Calu3 (cell line): ENCODE measurements around the gene EFS. TPM values are rescaled to one million over a fixed set of nuclear protein-coding genes. Genes with fewer than 3 reads are reported as not detected.

Source experiments
- BruUV-seq: library from RNA; stranded (reverse); fragments of 400-500 nt; replicated peaks from 2 replicates; lab custom pipeline; 2021; lab: Mats Ljungman, UMichigan
- CTCF ChIA-PET: fragments of 300-600 bp; sonication (Branson Sonifier 250); formaldehyde crosslinking; loops from one replicate; lab custom pipeline; 2022; ENCODE audit warnings: antibody characterized with exemption; lab: Charles Lee
- DNase-seq: peaks from one replicate; pipeline ENCODE4 v3.0.0; 2022
- H3K27ac Mint-ChIP-seq: one replicate; pipeline ENCODE4 v1.8.0; 2022; ENCODE audit warnings: mixed read lengths; ENCODE audit not compliant: unreplicated experiment
- H3K27me3 Mint-ChIP-seq: one replicate; pipeline ENCODE4 v1.8.0; 2022; ENCODE audit warnings: mixed read lengths; ENCODE audit not compliant: unreplicated experiment
- H3K36me3 Mint-ChIP-seq: one replicate; pipeline ENCODE4 v1.8.0; 2022; ENCODE audit warnings: mild to moderate bottlenecking, moderate library complexity, mixed read lengths; ENCODE audit not compliant: insufficient read depth, unreplicated experiment
- H3K4me1 Mint-ChIP-seq: one replicate; pipeline ENCODE4 v1.8.0; 2022; ENCODE audit warnings: mild to moderate bottlenecking, low read depth, mixed read lengths; ENCODE audit not compliant: unreplicated experiment
- H3K4me3 Mint-ChIP-seq: one replicate; pipeline ENCODE4 v1.8.0; 2022; ENCODE audit warnings: mild to moderate bottlenecking, low read depth, moderate library complexity, mixed read lengths; ENCODE audit not compliant: unreplicated experiment
- H3K9me3 Mint-ChIP-seq: one replicate; pipeline ENCODE4 v1.8.0; 2022; ENCODE audit warnings: low read depth, mixed read lengths; ENCODE audit not compliant: unreplicated experiment
- intact Hi-C: fragments of 100-400 bp; cut with micrococcal nuclease; formaldehyde crosslinking; loops from one replicate; pipeline ENCODE4 v1.10.0; 2022; ENCODE audit not compliant: unreplicated experiment
- total RNA-seq: library from RNA; stranded (reverse); gene quantifications from 2 replicates; pipeline ENCODE4 v1.2.3, GENCODE V29; 2022
- TF ChIP-seq, protein P1 (sequence below): fragments of 200-600 bp; IDR thresholded peaks from one replicate; pipeline ENCODE4 v1.8.0; 2022; ENCODE audit warnings: antibody characterized with exemption; ENCODE audit not compliant: unreplicated experiment

EFS gene
- total RNA-seq, 1 experiment from 2014 or later = not detected

DNA sequence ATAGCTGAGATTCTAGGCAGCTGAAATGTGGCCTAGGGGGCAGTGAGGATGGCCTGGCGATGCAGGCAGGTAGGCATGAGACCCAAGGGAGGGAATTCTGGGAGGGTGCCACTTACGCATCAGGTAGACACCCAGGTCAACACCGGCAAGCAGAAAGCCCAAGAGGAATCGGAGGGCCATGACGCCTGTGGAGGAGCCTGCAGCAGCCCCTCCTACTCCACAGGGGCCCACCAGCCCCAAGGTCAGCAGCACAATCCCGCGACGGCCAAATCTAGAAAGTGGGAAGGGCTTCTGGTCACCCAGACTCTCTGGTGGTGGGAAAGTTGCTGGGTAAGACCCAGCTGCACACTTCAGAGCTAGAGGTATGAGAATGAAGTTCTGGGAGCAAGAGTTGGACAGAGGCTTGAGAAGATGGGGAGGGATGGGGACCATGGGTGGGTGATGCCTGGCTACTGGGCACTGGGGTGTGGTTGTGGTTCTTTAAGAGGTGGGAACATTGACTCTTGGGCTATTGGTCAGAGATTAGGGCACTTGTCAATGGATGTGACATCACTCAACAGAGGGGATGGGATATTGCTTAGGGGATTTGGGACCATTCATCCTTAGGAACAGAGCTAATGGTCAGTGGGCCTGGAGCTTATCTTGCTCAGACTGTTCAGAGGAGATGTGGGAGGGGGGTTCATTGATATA, 15.7 kb downstream of the EFS start:
- H3K4me1 Mint-ChIP-seq = no peaks in the 10 kb centered on the region
- H3K27me3 Mint-ChIP-seq = peaks cover 95% of the 10 kb centered on the region
- CTCF ChIA-PET = no interaction called here
- TF ChIP-seq, protein P1, sequence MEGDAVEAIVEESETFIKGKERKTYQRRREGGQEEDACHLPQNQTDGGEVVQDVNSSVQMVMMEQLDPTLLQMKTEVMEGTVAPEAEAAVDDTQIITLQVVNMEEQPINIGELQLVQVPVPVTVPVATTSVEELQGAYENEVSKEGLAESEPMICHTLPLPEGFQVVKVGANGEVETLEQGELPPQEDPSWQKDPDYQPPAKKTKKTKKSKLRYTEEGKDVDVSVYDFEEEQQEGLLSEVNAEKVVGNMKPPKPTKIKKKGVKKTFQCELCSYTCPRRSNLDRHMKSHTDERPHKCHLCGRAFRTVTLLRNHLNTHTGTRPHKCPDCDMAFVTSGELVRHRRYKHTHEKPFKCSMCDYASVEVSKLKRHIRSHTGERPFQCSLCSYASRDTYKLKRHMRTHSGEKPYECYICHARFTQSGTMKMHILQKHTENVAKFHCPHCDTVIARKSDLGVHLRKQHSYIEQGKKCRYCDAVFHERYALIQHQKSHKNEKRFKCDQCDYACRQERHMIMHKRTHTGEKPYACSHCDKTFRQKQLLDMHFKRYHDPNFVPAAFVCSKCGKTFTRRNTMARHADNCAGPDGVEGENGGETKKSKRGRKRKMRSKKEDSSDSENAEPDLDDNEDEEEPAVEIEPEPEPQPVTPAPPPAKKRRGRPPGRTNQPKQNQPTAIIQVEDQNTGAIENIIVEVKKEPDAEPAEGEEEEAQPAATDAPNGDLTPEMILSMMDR = no peak
- no peak overlapping the region for H3K4me3 Mint-ChIP-seq
- peaks cover 3% of the 10 kb centered on the region for H3K9me3 Mint-ChIP-seq
- DNase-seq = no peak
- H3K36me3 Mint-ChIP-seq = no peaks in the 10 kb centered on the region
- H3K27ac Mint-ChIP-seq = no peak overlapping the region
- intact Hi-C loops = no loop called here
- BruUV-seq = no TSS peak

DNA sequence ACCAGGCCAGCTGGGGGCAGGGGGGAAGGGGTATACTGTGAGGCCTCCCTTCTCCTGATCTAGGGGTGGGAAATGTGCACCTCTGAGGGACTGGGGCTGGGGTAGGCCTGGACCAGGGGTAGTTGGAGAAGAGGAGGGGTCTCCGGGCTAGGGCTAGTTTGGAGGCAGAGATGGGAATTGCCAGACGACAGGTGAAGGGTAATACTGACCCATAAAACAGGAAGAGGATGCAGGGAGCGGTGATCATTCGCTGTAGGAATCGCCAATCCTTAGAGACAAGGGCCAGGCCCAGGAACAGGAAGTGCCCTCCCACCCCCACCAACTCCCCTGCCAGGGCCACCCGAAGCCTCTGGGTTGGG, 16.7 kb downstream of the EFS start:
- CTCF ChIA-PET = no interaction called here
- intact Hi-C loops = no loop called here
- Mint-ChIP-seq H3K4me1 (no peaks in the 10 kb centered on the region), H3K4me3 (no peak overlapping the region), H3K9me3 (peaks cover 3% of the 10 kb centered on the region), H3K27ac (no peak overlapping the region), H3K36me3 (no peaks in the 10 kb centered on the region), H3K27me3 (peaks cover 88% of the 10 kb centered on the region)
- BruUV-seq = no TSS peak
- TF ChIP-seq, protein P1 = no peak
- no peak for DNase-seq

DNA sequence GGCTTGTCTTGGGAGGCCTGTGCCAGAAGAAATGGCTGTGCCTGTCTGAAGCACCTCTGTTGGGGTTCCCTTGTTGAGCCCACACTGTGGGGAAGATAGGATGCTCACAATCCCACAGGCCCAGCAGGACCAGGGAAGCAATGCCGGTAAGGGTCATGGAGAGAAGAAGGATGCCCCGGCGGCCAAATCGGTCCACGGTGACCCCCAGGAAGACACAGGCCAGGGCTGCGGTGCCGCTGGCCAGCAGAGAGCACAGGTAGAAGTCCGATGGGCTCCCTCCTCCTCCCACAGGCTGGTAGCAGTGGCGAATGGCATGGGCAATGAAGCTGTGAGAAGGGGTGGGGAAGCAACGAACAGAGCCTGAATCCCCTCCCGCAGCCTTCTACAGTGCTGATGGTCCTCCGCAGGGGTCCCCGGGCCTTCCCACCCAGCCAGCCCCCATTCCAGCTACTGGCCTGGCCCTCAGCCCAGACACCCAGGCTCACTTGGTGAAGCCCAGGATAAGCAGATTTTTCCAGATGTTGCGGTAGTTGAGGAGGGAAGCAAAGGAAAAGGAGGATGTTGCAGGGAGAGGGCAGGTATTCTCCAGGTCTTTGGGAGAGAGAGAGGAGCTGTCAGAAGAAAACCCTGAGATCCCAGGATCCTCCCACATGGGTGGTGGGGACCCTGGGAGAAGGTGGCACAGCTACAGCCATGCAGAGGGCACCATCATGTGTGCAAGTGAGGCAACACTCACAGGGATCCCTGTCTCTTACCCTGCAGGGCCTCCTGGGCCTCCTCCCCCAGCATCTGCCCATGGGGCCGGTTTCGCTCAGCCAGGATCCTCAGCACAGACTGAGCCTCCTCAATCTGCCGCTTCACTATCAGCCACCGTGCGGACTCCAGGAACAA, 17.3 kb downstream of the EFS start:
- no peak overlapping the region for H3K27ac Mint-ChIP-seq
- no peaks in the 10 kb centered on the region for H3K4me1 Mint-ChIP-seq
- H3K36me3 Mint-ChIP-seq = no peaks in the 10 kb centered on the region
- no peak for DNase-seq
- intact Hi-C loops = no loop called here
- peaks cover 3% of the 10 kb centered on the region for H3K9me3 Mint-ChIP-seq
- CTCF ChIA-PET = interaction anchor here (0.9 kb wide), 1 partner anchor 26 kb away, joined by 3 read pairs; no protein-coding TSS in a partner anchor
- TF ChIP-seq, protein P1 = no peak
- BruUV-seq = no TSS peak
- peaks cover 88% of the 10 kb centered on the region for H3K27me3 Mint-ChIP-seq
- H3K4me3 Mint-ChIP-seq = no peak overlapping the region

DNA sequence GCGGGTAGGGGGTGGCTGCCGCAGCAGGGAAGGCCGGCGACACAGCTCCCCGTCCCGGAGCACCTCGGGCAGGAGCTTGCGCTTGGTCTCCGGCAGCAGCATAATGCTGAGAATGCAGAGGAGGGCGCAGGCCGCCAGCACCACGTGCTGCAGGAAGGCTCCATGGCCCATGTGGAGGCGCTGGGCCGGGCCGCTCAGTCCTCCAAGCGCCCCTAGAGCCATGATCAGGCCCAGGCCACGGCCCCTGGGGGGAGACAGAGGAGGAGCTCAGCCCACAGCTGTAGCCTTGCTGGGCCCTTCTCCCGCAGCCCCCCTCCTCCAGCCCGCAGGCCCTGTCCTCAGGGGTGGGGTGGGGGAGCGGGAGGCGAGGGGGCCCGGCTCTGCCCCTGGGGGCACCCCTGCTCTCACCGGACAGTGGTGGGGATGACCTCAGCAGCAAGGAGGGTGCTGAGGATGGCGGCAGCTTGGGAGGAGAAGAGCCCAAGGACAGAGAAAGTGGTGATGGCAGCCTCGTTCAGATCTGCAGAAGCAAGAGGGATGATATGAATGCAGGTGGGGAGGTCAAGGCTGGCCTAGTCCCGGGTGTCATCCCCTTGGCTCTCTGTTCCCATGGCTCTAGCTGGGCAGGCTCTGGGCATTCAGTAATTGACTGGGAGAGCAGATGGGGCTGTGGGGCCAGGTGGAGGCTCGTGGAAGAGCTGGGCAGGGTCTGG, 18.1 kb downstream of the EFS start:
- BruUV-seq = no TSS peak
- no peak overlapping the region for H3K4me3 Mint-ChIP-seq
- no peak for DNase-seq
- no peaks in the 10 kb centered on the region for H3K36me3 Mint-ChIP-seq
- intact Hi-C loops = no loop called here
- H3K27me3 Mint-ChIP-seq = peaks cover 92% of the 10 kb centered on the region
- no peaks in the 10 kb centered on the region for H3K4me1 Mint-ChIP-seq
- CTCF ChIA-PET = interaction anchor here (0.9 kb wide), 1 partner anchor 25 kb away, joined by 3 read pairs; no protein-coding TSS in a partner anchor
- TF ChIP-seq, protein P1 = no peak
- no peak overlapping the region for H3K27ac Mint-ChIP-seq
- H3K9me3 Mint-ChIP-seq = peaks cover 3% of the 10 kb centered on the region
